NCI-H2196 treated with DMSO at 0.1 percent for 48 hours (cell line): ENCODE measurements around the gene DNAL1.
"Not testable (repeated sequence)": the region's sequence is repeated elsewhere in the genome, so short reads cannot be mapped to it uniquely, and the experiment has no call there.

Experiments
- DNase-seq: peaks from one replicate; lab custom pipeline; 2025; ENCODE audit not compliant: unreplicated experiment; lab: John Stamatoyannopoulos, UW

Gene DNAL1

DNA sequence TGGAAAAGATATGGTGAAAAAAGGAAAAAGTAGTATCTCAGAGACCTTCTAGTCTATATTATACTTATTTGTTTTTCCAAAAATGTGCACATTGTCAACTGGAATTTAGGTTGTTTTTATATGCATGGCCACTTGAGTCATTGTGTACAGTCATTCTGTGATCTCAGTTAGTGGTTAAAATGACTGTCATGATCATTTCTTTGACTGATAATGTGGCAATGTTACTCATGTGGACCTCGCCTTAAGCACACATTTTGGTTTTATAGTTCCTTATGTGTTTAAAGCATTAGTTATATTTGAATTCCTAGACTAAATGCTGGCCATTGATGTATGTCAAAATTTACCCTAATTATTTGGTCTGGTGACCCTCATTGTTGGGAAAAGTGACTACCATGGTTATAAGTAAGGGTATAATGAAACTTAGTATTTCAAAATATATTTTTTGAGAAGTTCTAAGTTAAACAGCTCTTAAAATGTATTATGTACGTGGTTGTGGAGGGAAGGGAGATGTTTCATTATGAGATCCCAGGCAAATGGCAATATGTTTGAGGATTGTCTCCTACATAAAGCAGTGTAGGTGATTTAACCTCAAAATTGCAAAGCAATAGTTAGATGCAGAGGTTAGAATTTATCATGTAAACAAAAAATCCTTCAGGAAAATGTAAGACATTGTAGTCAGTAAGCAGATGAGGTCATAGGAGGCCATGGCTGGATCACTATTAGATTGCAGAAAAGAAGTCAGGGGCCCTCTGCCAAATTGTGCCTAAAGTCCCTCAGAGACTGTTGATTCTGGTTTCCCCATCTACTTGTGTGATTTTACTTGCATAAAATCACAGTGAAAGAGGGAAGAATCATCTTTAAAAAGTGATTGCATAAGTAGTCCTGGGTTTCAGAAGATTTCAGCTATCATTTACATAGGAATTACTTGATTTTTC, 51.9 kb downstream of the DNAL1 start:
- DNase-seq = no peak

DNA sequence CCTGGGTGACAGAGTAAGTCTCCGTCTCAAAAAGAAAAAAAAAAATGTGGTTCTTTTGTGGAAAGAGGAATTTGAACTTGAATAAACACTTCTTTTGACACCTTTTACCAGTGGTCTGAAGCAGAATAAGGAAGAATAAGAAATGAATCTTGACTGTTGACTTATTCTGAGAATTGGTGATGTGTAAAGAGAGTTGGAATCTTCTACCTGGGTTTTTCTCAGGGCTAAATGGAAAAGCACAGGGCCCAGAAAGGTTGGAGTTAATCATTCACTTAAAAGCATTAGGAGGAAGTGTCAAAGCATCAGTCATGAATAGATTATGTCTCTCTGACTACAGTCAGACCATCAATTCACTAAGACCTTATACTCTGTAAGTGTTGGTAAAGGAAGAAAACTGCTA, 55.5 kb downstream of the DNAL1 start:
- no peak for DNase-seq

DNA sequence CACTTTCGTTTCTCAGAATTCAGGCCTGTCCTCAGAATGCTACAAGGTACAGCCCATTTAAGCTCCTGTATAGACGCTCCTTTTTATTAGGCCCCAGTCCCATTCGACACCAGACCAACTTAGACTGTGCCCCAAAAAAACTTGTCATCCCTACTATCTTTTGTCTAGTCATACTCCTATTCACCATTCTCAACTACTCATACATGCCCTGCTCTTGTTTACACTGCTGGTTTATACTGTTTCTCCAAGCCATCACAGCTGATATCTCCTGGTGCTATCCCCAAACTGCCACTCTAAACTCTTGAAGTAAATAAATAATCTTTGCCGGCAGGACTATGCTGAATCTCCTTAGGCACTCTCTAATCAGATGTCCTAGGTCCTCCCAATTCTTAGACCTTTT, 63.3 kb downstream of the DNAL1 start:
- DNase-seq = not testable (repeated sequence)

DNA sequence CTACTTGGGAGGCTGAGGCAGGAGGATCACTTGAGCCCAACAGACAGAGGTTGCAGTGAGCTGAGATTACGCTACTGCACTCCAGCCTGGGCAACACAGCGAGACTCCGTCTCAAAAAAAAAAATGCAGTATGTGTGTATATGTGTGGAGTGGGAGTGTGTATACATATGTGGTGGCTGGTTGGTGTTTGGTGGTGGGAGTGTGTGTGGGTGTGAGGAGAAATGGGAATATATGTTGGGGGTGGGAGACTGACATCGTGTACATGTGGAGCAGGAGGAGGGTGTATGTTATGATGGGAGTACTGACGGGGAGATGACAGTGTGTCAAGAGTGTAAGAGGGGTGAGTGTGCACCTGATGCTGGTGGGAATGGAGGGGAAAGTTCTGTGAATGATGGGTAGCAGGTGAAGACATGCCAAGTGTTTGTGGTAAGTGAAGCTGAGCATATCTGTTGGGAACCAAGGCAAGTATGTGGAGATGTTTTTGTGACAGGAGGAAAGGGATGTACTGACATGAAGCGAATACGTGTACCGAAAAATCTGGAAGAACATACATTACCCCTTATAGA, 65.2 kb downstream of the DNAL1 start:
- no peak for DNase-seq

DNA sequence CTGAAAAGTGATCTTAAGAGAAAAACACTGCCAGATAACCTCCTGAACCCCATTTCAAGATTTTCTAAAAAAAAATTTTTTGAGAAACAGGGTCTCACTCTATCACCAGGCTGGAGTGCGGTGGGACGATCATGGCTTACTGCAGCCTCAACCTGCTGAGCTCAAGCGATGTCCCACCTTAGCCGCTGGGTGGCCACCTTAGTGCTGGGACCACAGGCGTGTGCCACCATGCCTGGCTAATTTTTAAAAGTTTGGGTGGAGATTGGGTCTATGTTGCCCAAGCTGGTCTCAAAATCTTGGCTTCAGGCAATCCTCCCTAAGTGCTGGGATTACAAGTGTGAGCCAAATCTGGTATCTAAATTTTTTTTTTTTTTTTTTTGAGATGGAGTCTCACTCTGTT, 66.0 kb downstream of the DNAL1 start:
- DNase-seq = no peak

DNA sequence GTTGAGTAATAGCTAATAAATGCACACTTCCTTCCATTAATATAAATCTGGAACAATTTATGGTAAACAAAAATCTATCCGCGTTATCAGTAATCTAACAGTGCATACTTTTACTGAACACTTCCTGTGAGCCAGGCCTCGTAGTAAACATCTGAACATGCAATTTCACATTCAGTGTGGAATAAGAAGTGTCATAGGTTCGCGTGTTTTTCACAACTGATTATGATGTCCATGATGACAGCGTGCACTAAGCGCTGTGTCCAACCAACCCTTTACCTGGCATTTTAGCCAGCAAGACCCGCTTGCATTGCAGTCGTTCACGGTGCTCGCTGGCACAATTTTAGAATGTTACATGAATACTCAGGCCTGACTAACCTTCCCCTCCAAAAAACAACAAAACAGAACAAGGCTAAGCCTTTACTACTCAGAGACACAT, 67.3 kb downstream of the DNAL1 start:
- no peak for DNase-seq

DNA sequence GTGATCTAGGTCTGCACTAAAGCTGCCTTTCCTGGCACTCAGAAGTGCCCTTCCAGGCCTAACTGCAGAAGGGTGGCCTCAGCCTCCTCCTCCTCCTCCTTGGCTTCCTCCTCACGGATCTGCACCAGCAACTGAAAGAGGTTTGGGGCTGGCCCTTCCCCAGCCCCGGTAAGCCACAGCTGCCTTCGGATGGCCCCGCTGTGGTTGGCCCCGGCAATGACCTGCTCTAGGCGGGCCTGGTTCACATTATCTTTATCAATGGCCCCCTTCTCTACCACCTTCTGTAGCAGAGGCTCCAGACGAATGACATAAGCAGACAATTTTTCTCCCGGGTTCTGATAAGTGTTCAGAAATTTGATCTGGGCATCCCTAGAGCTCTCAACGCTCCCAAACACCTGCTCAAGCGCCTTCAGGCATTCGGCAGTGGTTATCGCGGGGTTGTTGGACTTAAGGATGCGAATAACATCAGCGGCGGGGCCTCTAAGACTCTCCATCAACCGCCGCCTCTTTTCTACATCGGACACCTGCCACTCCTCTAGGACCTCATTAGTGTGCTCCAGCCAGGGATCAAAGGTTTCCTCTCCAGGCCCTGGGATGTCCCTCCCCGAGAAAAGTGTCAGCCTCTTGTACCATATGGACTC, 67.9 kb downstream of the DNAL1 start:
- no peak for DNase-seq

DNA sequence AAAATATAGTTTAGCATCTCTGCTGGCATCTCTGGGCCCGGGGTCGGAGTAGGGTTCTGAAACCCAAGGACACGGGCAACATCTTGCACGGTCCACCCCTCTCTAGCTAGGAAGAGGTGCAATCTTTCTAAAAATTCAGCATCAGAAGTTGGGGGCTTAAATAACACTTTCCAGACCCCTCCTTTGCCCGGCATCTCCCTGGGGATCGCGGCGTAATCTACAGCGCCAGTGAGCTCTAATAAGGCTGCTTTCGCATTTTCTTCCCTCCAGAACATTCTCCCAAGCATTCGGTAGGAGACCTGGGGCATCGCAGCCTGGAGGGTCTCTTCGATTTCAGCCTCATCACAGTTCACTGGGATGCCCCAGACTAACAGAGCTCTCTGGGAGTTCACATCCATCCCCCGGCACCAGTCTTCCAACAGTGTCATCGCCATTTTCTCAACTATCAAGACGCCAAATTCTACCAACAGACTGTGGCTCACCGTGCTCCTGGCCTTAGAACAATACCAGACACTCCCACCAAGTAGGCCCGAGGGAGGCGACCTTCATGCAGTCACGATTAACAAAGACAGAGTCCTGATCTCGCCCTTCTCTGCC, 68.5 kb downstream of the DNAL1 start:
- DNase-seq = no peak

DNA sequence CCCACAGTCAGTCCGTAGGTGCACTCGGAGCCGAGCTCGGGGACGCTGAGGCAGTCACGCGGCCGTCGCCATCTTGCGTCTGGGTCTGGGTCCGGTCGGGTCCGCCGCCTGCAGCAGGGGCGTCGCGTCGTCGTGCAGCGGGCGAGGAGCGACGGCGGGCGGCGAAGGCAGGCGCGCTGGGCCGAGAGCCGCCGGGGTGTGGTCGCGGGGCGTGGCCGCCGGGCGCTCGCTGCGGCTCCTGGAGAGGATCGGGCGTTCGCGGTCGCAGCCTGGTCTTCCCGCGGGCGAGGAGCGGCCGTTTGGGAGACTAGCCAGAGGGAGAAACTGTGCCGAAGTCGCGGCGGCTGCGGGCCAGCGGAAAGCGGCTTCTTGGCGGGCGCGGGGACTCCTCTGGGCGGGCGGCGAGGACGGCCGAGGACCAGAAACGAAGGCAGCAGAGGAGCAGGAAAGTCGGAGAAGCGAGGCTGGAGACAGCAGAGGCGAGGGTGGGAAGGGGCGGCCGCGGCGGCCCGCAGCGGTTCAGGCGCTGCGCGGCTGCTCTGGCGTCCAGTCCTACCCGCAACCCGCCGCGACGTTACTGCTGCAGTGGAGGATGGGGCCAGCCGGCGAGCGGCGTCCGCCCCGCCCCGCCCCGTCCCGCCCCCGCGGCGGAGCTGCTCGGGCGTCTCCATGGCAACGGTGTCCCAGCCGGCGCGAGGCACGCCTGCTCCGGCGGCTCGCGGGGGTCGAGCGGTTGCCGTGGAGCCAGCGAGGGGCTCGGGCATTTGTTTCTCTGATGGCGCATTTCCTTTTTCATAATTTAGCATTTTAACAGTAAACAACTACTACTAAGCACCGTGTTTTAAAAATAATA, 69.2 kb downstream of the DNAL1 start, which contains the start of gene PNMA1:
Gene PNMA1 (minus strand): TSS at position 582 of the 853 bp plus-strand sequence. CDS start 745 bp downstream, outside the sequence.
- DNase-seq = peak; percentile 82

DNA sequence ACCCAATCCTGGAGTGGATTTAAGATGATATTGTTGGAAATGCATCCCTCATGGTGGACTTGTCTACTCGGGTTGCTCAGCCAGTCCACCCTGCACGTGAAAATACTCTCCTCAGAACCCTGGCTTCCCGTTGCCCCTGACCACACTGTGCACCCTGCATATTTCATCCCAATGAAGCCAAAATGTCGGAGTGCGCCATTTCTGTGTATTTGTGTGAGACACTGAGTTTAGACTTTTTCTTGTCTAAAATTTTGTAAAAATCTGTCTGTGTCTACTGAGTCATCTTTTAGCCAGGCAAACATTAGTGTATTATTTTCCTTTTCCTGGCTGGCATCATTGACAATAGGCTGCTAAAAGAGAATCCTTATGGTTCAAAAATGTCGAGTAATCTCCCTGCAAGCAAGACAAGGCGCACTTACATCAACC, 69.9 kb downstream of the DNAL1 start:
- no peak for DNase-seq

DNA sequence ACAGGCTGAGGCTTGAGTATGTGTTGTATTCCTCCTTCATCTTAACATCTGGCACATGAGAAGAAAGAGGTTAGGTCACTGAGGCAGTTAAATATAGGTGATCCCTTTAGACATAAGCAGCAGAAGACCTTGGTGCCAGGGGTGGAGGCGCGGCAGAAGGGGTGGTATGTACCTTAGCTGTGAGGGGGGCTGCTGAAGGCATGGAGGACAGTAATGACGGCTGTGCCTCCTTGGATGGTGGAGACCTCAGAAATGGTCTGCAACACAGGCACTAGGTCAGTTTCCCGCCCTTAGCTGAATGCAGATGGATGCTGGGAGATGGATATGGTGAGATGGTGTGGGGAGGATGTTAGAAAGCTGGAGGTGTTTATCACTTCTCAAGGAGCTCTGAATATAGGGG, 70.9 kb downstream of the DNAL1 start:
- no peak for DNase-seq

DNA sequence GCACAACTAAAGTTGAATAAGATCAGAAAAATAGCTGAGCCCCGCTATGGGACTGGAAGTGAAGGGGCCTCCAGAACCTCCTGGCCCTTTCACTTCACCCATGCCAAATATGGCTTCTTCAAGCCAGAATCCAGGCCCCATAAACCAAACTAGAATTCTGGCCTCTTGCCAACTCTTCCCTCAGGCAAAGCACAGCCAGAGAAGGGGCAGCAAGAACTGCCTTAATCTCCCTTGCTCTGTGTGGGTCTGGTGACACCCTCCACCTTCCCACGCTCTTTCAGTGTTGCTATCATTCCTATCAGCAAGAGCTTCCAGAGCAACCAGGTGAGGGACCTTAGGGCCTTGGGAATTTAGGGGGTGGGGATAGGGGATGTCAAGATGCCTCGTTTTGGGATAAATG, 72.5 kb downstream of the DNAL1 start:
- DNase-seq = no peak

DNA sequence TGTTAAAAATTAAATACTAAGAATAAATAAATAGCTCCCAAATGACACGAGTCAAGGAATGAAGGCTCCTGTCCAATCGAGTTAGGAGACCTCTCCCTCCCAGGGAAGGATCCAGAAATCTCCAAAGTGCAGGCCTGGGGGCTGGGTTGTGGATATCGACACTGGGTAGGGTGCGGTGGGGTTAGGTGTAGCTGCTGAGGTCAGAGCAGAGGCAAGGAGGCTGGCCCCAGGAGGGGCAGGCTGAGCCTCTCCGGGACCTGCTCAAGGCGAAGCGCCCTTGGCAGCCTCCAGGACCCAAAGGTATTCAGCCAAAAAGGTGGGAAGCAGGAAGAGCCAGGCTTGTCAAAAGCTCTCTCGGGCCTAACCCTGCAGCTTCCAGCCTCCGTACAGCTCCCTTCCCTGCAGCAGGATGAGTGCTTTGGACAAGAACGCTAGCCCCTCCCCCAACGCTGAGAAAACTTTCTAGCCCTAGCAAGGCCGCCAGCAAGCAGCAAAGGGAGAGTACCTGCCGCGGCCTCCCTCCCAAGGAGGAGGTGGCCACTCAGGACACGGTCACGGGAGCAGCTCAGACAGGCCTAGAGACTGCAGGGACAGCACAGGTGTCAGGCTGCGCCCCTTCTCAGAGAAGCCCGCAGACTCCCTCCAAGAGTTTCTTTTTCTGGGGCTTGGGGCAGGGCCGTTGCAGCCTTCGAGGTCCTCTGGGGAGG, 73.1 kb downstream of the DNAL1 start:
- DNase-seq = no peak

DNA sequence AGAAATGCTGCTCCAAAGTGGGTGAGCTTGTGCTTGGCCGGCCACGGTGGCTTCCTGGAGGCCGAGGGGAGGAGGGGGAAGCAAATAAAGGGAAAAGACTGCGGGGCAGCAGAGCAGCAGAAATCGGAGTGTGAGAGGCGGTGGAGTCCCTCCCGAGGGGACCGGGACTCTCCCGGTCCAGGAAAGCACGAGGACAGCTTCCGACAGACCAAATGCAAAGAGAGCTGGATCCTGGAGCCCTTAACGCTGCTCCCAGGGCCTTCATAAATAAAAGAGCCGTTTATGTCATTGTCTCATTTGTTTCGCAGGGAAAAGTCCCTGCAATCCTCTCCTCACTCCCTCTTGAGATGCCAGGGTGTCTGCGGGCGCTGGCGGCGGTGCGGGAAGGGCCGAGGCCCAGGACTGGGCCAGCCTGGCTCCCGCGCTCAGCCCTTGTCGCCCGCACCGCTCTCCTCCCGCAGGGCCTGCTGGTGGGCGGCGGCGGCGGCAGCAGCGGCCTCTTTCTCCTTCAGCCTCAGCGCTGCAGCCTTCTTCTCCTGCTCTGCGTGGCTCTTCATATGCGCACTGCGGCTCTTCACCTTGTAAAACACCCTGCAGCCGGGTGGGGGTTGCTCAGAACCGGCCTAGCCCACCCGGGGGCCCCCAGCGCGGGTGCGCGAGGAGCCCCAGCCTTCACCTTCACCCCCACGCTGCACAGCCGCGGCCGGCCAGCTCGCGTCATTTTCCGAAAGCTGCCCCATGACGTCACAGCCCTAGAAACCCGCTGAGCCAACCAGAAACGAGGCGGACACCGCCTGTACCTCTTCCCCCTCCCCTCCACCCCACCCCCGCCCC, 73.8 kb downstream of the DNAL1 start:
- no peak for DNase-seq

DNA sequence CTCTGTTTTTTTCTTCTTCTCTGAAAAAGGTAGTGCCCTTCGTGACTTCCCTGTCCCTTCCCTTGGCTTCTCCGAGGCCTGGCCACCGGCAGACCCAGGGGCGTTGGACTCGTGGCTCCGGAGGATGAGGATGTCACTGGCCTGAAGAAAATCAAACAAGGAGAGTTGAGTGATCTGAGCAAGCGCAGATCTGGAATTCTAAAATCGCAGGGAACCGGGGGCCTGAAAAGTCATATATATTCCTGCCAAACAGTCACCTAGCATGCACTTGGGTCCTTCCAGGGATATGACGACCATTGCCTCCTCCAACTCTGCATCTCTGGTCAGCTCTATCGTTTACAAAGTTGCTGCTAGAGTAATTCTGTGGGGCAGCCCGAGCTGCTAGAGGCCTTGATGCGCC, 74.6 kb downstream of the DNAL1 start:
- DNase-seq = no peak

DNA sequence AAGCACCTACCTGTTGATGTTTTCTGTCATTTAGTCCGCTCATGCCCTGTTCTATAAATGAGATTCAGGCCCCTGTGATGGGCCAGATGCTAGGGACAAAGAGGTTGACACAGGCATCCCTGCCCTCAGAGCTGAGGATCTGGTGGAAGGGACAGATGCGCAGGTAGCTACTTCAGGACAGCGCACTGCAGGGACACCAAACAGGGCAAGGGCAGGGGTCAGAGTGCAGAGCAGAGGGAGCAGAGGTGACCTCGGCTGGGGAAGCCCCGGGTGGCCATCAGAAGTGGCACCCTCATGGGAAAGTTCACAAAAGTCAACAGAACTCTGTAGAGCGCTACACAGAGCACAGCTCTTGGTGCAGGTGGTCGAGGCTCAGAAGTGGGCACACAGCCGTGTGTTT, 75.0 kb downstream of the DNAL1 start:
- no peak for DNase-seq

DNA sequence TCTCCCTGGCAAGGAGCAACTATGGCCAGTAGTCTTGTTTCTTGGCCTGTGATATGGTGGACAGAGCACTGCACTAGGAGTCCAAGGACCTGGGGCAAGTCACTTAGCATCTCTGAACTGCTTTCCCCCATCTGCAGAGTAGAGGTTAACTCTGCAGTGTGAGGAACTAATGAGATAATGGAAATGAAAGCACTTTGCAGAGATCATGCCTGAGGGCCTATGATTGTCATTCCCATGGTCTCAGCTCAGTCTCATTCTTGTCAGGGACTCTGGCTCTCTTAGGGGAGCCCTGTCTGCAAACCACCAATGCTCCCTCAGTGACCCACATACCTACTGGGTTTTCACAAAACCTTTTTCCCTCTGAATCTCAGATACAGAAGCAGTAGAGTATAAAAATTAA, 75.8 kb downstream of the DNAL1 start:
- no peak for DNase-seq

DNA sequence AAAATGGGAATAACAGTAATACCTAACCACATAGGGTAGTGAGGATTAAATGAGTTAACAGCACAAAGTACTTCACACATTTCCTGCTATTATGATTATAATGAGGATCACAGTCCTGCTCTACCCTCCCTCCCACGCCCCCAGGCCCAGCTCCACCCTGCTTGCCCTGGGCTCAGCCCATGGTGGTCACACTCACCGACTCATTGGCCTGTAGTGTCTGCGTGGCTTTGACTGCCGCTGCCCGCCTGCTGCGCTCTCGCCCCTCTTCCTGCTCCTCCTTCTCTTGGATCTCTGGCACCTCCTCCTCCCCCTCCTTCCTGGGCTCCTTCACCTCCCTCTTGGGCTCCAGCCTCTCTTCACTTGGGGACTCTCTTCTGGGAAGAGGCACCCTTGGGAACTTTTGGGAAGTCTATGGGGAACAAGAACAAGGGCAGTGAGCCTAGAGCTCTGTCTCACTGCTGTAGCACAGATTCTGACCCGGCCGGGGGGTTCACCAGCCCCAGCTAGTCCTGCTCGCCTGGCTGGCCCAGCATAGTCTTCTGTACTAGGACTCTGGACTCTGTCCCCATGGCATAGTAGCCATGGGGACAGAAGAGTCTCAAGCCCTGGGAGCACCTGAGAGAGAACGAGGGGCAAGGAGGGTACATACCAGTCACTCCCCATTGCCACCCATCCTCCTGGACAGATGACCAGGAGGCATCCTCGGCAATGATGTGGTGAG, 76.5 kb downstream of the DNAL1 start:
- DNase-seq = no peak
